ENCODE data around the gene GPR180.
"Not testable (repeated sequence)": the region's sequence is repeated elsewhere in the genome, so short reads cannot be mapped to it uniquely, and the experiment has no call there.

The GPR180 gene

GRCh38 chr13:94598281-94598680, 3.4 kb upstream of the GPR180 start:
- no peak for DNase-seq

- no peak for DNase-seq
Observed at GRCh38 chr13:94599877-94600276, 1.8 kb upstream of the GPR180 start.

- no peak for DNase-seq
Observed at GRCh38 chr13:94602467-94602866, 810 bp downstream of the GPR180 start.

- DNase-seq, result no peak
Observed at GRCh38 chr13:94607056-94607455, 5.4 kb downstream of the GPR180 start.

GRCh38 chr13:94607939-94608338, 6.3 kb downstream of the GPR180 start:
- no peak for DNase-seq

- no peak for DNase-seq
Observed at GRCh38 chr13:94608586-94608985, 6.9 kb downstream of the GPR180 start.

- no peak for DNase-seq
Observed at GRCh38 chr13:94609196-94609595, 7.5 kb downstream of the GPR180 start.

- no peak for DNase-seq
Observed at GRCh38 chr13:94610475-94610874, 8.8 kb downstream of the GPR180 start.

- no peak for DNase-seq
Observed at GRCh38 chr13:94612050-94612449, 10.4 kb downstream of the GPR180 start.

- DNase-seq, result no peak
Observed at GRCh38 chr13:94613051-94613450, 11.4 kb downstream of the GPR180 start.

- DNase-seq, result no peak
Observed at GRCh38 chr13:94617389-94618000, 15.8 kb downstream of the GPR180 start.

GRCh38 chr13:94620286-94620896, 18.7 kb downstream of the GPR180 start:
- no peak for DNase-seq

- DNase-seq, result no peak
Observed at GRCh38 chr13:94622344-94622743, 20.7 kb downstream of the GPR180 start.

GRCh38 chr13:94623316-94623715, 21.7 kb downstream of the GPR180 start:
- DNase-seq, result no peak

GRCh38 chr13:94630858-94631257, 29.2 kb downstream of the GPR180 start:
- no peak for DNase-seq

- DNase-seq, result no peak
Observed at GRCh38 chr13:94632226-94632980, 30.7 kb downstream of the GPR180 start.

GRCh38 chr13:94636096-94636495, 34.4 kb downstream of the GPR180 start:
- not testable (repeated sequence) for DNase-seq

- DNase-seq, result no peak
Observed at GRCh38 chr13:94636942-94637578, 35.4 kb downstream of the GPR180 start.

- not testable (repeated sequence) for DNase-seq
Observed at GRCh38 chr13:94637677-94638076, 36.0 kb downstream of the GPR180 start.

GRCh38 chr13:94640721-94641120, 39.1 kb downstream of the GPR180 start:
- no peak for DNase-seq

GRCh38 chr13:94641409-94641941, 39.8 kb downstream of the GPR180 start:
- peak; percentile 65 for DNase-seq

- DNase-seq, result no peak
Observed at GRCh38 chr13:94646904-94647303, 45.2 kb downstream of the GPR180 start.

GRCh38 chr13:94656176-94656575, 54.5 kb downstream of the GPR180 start:
- no peak for DNase-seq

Data from NCI-H1436 treated with DMSO at 0.1 percent for 48 hours (cell line).